WTC11 (cell line): ENCODE measurements around the gene PRKAG2.
"Not testable (repeated sequence)": the region's sequence is repeated elsewhere in the genome, so short reads cannot be mapped to it uniquely, and the experiment has no call there.

Experiments used
- FOXJ3 ChIP-seq: sonication (generic); formaldehyde crosslinking; IDR thresholded peaks from 2 replicates; pipeline ENCODE4 v1.9.0; 2021; ENCODE audit warnings: missing genetic modification reagents, mild to moderate bottlenecking, borderline replicate concordance
- JUN ChIP-seq: sonication (generic); formaldehyde crosslinking; IDR thresholded peaks from 2 replicates; pipeline ENCODE4 v1.8.0; 2023; ENCODE audit warnings: mild to moderate bottlenecking, missing genetic modification reagents
- TCF7 ChIP-seq: sonication (generic); formaldehyde crosslinking; IDR thresholded peaks from 2 replicates; pipeline ENCODE4 v1.8.0; 2022; ENCODE audit warnings: mild to moderate bottlenecking, low read depth, missing genetic modification reagents, moderate library complexity
- TF ChIP-seq, protein P1 (sequence below): fragments of 200-600 bp; IDR thresholded peaks from 2 replicates; pipeline ENCODE4 v1.8.0; 2022; ENCODE audit warnings: antibody characterized with exemption
- TF ChIP-seq, protein P2 (sequence below): sonication (generic); formaldehyde crosslinking; IDR thresholded peaks from 2 replicates; pipeline ENCODE4 v1.8.1; 2022; ENCODE audit warnings: low read depth, mild to moderate bottlenecking, moderate library complexity, missing genetic modification reagents, borderline replicate concordance
- TF ChIP-seq, protein P3 (sequence below): sonication (generic); formaldehyde crosslinking; IDR thresholded peaks from 2 replicates; pipeline ENCODE4 v1.8.1; 2023; ENCODE audit warnings: mild to moderate bottlenecking, missing genetic modification reagents, moderate library complexity
- TF ChIP-seq, protein P4 (sequence below): sonication (generic); formaldehyde crosslinking; IDR thresholded peaks from 2 replicates; pipeline ENCODE4 v1.8.1; 2022; ENCODE audit warnings: low read depth, missing genetic modification reagents, borderline replicate concordance
- TF ChIP-seq, protein P5 (sequence below): sonication (generic); formaldehyde crosslinking; IDR thresholded peaks from 2 replicates; pipeline ENCODE4 v1.8.0; 2022; ENCODE audit warnings: missing genetic modification reagents

DNA sequence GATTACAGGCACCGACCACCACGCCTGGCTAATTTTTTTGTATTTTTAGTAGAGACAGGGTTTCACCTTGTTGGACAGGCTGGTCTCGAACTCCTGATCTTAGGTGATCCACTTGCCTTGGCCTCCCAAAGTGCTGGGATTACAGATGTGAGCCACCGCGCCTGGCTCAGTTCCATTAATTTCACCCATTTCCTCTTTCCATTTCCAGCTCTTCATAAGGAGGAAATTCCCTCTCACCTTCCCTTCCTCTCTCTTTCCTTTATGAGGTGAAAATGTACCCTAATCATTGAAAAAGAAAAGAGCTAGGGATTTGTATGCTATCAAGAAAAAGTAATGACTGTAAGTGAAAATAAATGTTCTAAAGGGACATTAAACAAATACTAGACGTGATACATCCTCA, 50.6 kb downstream of the PRKAG2 start:
- TF ChIP-seq FOXJ3, TCF7, JUN (CRISPR knock-in tag): not testable (repeated sequence)
- TF ChIP-seq, protein P1, sequence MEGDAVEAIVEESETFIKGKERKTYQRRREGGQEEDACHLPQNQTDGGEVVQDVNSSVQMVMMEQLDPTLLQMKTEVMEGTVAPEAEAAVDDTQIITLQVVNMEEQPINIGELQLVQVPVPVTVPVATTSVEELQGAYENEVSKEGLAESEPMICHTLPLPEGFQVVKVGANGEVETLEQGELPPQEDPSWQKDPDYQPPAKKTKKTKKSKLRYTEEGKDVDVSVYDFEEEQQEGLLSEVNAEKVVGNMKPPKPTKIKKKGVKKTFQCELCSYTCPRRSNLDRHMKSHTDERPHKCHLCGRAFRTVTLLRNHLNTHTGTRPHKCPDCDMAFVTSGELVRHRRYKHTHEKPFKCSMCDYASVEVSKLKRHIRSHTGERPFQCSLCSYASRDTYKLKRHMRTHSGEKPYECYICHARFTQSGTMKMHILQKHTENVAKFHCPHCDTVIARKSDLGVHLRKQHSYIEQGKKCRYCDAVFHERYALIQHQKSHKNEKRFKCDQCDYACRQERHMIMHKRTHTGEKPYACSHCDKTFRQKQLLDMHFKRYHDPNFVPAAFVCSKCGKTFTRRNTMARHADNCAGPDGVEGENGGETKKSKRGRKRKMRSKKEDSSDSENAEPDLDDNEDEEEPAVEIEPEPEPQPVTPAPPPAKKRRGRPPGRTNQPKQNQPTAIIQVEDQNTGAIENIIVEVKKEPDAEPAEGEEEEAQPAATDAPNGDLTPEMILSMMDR, result not testable (repeated sequence)
- TF ChIP-seq, protein P2, sequence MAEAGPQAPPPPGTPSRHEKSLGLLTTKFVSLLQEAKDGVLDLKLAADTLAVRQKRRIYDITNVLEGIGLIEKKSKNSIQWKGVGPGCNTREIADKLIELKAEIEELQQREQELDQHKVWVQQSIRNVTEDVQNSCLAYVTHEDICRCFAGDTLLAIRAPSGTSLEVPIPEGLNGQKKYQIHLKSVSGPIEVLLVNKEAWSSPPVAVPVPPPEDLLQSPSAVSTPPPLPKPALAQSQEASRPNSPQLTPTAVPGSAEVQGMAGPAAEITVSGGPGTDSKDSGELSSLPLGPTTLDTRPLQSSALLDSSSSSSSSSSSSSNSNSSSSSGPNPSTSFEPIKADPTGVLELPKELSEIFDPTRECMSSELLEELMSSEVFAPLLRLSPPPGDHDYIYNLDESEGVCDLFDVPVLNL, result not testable (repeated sequence)
- TF ChIP-seq, protein P3, sequence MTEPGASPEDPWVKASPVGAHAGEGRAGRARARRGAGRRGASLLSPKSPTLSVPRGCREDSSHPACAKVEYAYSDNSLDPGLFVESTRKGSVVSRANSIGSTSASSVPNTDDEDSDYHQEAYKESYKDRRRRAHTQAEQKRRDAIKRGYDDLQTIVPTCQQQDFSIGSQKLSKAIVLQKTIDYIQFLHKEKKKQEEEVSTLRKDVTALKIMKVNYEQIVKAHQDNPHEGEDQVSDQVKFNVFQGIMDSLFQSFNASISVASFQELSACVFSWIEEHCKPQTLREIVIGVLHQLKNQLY (CRISPR knock-in tag), result not testable (repeated sequence)
- TF ChIP-seq, protein P4, sequence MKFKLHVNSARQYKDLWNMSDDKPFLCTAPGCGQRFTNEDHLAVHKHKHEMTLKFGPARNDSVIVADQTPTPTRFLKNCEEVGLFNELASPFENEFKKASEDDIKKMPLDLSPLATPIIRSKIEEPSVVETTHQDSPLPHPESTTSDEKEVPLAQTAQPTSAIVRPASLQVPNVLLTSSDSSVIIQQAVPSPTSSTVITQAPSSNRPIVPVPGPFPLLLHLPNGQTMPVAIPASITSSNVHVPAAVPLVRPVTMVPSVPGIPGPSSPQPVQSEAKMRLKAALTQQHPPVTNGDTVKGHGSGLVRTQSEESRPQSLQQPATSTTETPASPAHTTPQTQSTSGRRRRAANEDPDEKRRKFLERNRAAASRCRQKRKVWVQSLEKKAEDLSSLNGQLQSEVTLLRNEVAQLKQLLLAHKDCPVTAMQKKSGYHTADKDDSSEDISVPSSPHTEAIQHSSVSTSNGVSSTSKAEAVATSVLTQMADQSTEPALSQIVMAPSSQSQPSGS (CRISPR knock-in tag), result not testable (repeated sequence)
- TF ChIP-seq, protein P5, sequence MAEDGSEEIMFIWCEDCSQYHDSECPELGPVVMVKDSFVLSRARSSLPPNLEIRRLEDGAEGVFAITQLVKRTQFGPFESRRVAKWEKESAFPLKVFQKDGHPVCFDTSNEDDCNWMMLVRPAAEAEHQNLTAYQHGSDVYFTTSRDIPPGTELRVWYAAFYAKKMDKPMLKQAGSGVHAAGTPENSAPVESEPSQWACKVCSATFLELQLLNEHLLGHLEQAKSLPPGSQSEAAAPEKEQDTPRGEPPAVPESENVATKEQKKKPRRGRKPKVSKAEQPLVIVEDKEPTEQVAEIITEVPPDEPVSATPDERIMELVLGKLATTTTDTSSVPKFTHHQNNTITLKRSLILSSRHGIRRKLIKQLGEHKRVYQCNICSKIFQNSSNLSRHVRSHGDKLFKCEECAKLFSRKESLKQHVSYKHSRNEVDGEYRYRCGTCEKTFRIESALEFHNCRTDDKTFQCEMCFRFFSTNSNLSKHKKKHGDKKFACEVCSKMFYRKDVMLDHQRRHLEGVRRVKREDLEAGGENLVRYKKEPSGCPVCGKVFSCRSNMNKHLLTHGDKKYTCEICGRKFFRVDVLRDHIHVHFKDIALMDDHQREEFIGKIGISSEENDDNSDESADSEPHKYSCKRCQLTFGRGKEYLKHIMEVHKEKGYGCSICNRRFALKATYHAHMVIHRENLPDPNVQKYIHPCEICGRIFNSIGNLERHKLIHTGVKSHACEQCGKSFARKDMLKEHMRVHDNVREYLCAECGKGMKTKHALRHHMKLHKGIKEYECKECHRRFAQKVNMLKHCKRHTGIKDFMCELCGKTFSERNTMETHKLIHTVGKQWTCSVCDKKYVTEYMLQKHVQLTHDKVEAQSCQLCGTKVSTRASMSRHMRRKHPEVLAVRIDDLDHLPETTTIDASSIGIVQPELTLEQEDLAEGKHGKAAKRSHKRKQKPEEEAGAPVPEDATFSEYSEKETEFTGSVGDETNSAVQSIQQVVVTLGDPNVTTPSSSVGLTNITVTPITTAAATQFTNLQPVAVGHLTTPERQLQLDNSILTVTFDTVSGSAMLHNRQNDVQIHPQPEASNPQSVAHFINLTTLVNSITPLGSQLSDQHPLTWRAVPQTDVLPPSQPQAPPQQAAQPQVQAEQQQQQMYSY (CRISPR knock-in tag), result not testable (repeated sequence)
